ENCODE results near the gene TRPM2.
"Not testable (repeated sequence)": the region's sequence is repeated elsewhere in the genome, so short reads cannot be mapped to it uniquely, and the experiment has no call there.

TRPM2 gene

DNA sequence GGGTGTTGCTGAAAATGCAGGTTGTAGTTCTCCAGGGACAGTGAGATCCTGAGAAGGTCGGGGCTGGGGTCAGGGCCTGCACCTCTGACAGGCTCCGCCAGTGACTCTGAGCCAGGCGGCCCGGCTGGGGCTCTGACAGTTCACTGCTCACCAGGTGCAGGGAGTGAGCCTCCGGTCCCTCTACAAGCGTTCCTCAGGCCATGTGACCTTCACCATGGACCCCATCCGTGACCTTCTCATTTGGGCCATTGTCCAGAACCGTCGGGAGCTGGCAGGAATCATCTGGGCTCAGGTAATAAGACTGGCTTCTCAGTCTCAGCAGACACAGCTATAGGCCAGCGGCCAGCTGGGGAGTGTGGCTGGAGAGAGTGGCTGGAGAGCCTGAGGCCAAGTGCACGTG is 41.8 kb downstream of the TRPM2 start:
- Histone ChIP-seq H3K36me3 (ENCODE audit: control insufficient read depth in 2 of 2, insufficient read depth in 2 of 2, low read length in 2 of 2) (no peaks in the 10 kb centered on the region), H3K4me3 (ENCODE audit: low read length in 2 of 2) (no peak overlapping the region), H3K4me1 (ENCODE audit: control insufficient read depth in 2 of 2, insufficient read depth in 2 of 2, low read length in 2 of 2) (no peaks in the 10 kb centered on the region), H3K27ac (ENCODE audit: low read depth in 2 of 2, low read length in 2 of 2) (no peak overlapping the region), H3K9me3 (ENCODE audit: control insufficient read depth in 2 of 2, low read length in 2 of 2) (no peaks in the 10 kb centered on the region), H3K9ac (ENCODE audit: low read depth in 1 of 2, low read length in 2 of 2) (no peak overlapping the region), H3K27me3 (ENCODE audit: control insufficient read depth in 2 of 2, insufficient read depth in 2 of 2, low read length in 2 of 2) (no peaks in the 10 kb centered on the region)

DNA sequence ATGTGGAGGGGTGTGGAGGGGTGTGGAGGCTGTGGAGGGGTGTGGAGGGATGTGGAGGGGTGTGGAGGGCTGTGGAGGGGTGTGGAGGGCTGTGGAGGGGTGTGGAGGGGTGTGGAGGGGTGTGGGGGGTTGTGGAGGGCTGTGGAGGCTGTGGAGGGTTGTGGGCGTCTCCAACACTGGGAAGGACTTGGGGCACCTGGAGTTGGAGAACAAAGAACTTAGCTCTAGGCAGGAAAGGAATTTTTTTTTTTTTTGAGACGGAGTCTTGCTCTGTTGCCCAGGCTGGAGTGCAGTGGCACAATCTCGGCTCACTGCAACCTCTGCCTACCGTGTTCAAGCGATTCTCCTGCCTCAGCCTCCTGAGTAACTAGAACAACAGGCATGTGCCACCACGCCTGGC is 43.4 kb downstream of the TRPM2 start:
- not testable (repeated sequence) for H3K4me3 ChIP-seq (ENCODE audit: low read length in 2 of 2); H3K27me3 ChIP-seq (ENCODE audit: control insufficient read depth in 2 of 2, insufficient read depth in 2 of 2, low read length in 2 of 2); H3K9me3 ChIP-seq (ENCODE audit: control insufficient read depth in 2 of 2, low read length in 2 of 2); H3K4me1 ChIP-seq (ENCODE audit: control insufficient read depth in 2 of 2, insufficient read depth in 2 of 2, low read length in 2 of 2); H3K9ac ChIP-seq (ENCODE audit: low read depth in 1 of 2, low read length in 2 of 2); H3K36me3 ChIP-seq (ENCODE audit: control insufficient read depth in 2 of 2, insufficient read depth in 2 of 2, low read length in 2 of 2); H3K27ac ChIP-seq (ENCODE audit: low read depth in 2 of 2, low read length in 2 of 2)

DNA sequence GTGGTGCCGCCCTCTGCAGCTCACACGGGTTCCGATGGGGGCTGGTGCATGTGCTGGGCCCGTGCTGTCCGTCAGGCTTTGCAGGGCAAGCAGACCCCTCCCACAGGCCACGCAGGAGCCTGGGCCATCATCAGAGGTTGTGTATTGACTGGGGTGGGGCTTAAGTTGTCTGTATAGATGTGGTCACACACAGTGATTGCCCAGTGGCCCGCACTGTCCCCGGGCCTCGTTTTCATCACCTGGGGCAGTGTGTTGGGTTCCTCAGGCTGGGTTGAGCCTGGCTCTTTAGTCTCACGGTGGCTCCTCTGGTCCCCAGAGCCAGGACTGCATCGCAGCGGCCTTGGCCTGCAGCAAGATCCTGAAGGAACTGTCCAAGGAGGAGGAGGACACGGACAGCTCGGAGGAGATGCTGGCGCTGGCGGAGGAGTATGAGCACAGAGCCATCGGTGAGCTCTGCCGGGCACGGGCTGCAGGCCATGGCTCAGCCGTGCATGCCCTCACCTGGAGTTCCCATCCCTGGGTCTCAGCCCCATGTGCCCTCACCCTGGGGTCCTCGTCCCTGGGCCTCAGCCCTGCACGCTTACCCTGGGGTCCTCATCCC is 44.1 kb downstream of the TRPM2 start:
- Histone ChIP-seq H3K36me3 (ENCODE audit: control insufficient read depth in 2 of 2, insufficient read depth in 2 of 2, low read length in 2 of 2) (no peaks in the 10 kb centered on the region), H3K9ac (ENCODE audit: low read depth in 1 of 2, low read length in 2 of 2) (no peak overlapping the region)

DNA sequence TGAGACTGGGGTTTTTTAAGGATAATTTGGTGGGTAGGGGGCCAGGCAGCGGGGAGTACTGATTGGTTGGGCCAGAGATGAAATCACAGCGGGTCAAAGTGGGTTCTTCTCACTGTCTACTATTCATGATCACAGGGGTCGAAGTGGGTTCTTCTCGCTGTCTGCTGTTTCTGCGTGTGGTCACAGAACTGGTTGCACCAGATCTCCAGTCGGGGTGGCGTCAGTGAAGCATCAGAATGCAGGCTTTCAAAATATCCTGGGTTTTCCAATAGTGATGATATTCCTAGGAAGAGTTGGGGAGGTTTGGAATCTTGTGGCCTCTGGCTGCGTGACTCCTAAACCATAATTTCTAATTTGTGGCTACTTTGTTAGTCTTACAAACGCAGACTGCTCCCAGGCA is 45.1 kb downstream of the TRPM2 start:
- Histone ChIP-seq H3K9me3 (ENCODE audit: control insufficient read depth in 2 of 2, low read length in 2 of 2) (no peaks in the 10 kb centered on the region), H3K27me3 (ENCODE audit: control insufficient read depth in 2 of 2, insufficient read depth in 2 of 2, low read length in 2 of 2) (no peaks in the 10 kb centered on the region), H3K4me1 (ENCODE audit: control insufficient read depth in 2 of 2, insufficient read depth in 2 of 2, low read length in 2 of 2) (no peaks in the 10 kb centered on the region), H3K27ac (ENCODE audit: low read depth in 2 of 2, low read length in 2 of 2) (no peak overlapping the region), H3K36me3 (ENCODE audit: control insufficient read depth in 2 of 2, insufficient read depth in 2 of 2, low read length in 2 of 2) (no peaks in the 10 kb centered on the region), H3K4me3 (ENCODE audit: low read length in 2 of 2) (no peak overlapping the region), H3K9ac (ENCODE audit: low read depth in 1 of 2, low read length in 2 of 2) (no peak overlapping the region)

More for the DNA sequence above, 44.1 kb downstream of the TRPM2 start:
- H3K4me1 ChIP-seq (ENCODE audit: control insufficient read depth in 2 of 2, insufficient read depth in 2 of 2, low read length in 2 of 2) = no peaks in the 10 kb centered on the region
- no peaks in the 10 kb centered on the region for H3K9me3 ChIP-seq (ENCODE audit: control insufficient read depth in 2 of 2, low read length in 2 of 2)
- no peak overlapping the region for H3K4me3 ChIP-seq (ENCODE audit: low read length in 2 of 2)
- H3K27me3 ChIP-seq (ENCODE audit: control insufficient read depth in 2 of 2, insufficient read depth in 2 of 2, low read length in 2 of 2) = no peaks in the 10 kb centered on the region
- no peak overlapping the region for H3K27ac ChIP-seq (ENCODE audit: low read depth in 2 of 2, low read length in 2 of 2)

DNA sequence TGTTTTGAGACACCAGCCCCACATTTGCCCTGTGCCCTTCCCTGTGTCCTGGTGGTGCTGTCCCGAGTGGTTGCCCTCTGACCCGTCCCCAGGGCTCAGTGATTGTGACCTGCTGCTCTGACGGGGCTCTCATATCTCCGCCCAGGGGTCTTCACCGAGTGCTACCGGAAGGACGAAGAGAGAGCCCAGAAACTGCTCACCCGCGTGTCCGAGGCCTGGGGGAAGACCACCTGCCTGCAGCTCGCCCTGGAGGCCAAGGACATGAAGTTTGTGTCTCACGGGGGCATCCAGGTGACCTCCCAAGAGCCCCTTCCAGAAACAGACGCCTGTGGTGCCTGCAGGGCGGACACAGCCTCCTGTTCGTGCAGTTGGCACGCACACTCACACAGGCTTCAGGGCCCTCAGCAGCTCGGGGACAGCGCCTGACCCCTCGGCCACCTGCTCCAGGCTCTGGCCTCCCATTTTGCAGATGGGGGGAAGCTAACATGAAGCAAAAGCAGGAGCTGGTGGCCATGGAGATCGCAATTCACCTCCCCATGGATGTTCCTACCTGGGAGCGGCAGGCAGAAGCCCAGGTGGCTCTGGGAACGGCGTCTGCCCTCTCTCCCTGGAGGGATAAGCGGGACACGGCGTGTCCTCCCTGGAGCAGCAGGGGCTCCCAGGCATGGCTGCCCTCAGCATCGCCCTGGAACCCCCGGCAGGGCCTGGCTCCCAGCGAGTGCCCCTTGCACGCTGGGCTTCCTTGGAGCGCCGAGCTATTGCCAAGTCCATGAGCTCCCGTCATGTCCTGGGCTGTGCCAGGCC is 45.9 kb downstream of the TRPM2 start:
- no peaks in the 10 kb centered on the region for H3K4me1 ChIP-seq (ENCODE audit: control insufficient read depth in 2 of 2, insufficient read depth in 2 of 2, low read length in 2 of 2)
- no peak overlapping the region for H3K9ac ChIP-seq (ENCODE audit: low read depth in 1 of 2, low read length in 2 of 2)
- no peaks in the 10 kb centered on the region for H3K27me3 ChIP-seq (ENCODE audit: control insufficient read depth in 2 of 2, insufficient read depth in 2 of 2, low read length in 2 of 2)
- no peak overlapping the region for H3K27ac ChIP-seq (ENCODE audit: low read depth in 2 of 2, low read length in 2 of 2)
- no peaks in the 10 kb centered on the region for H3K9me3 ChIP-seq (ENCODE audit: control insufficient read depth in 2 of 2, low read length in 2 of 2)
- H3K36me3 ChIP-seq (ENCODE audit: control insufficient read depth in 2 of 2, insufficient read depth in 2 of 2, low read length in 2 of 2) = no peaks in the 10 kb centered on the region
- H3K4me3 ChIP-seq (ENCODE audit: low read length in 2 of 2) = no peak overlapping the region

DNA sequence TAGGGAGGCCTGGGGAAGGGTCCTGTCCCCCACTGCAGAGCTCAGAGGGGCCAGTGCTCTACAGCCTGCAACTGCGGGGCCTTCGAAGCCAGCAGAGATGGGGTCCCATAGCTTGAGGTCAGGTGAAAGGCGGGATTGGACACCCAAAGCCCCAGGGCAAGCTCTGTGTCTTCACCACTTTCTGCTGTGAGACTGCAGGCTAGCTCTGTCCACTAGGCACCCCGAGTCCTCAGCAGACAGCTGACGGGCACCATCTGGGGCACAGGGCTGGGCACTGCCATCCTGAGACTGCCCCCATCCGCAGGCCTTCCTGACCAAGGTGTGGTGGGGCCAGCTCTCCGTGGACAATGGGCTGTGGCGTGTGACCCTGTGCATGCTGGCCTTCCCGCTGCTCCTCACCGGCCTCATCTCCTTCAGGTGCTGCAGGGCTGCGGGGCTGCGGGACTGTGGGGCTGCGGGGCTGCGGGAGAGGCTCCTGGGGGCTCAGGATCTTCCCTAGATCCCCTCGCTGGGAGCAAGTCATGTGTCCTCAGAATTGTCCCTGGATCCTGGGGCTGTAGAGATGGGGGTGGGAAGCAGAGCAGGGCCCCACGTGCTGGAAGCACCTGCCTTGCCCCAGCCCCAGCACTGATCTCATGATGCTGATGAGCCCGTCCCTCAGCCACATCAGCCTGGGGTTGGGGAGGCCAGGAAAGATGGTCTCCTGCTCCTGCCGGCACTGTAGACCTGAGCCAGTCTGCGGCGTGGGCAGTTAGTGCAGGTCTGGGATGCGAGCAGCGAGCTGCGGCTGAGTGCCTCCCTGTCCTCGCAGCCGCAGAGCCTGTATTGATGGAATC is 46.8 kb downstream of the TRPM2 start:
- Histone ChIP-seq H3K9ac (ENCODE audit: low read depth in 1 of 2, low read length in 2 of 2) (no peak overlapping the region), H3K27ac (ENCODE audit: low read depth in 2 of 2, low read length in 2 of 2) (no peak overlapping the region), H3K9me3 (ENCODE audit: control insufficient read depth in 2 of 2, low read length in 2 of 2) (no peaks in the 10 kb centered on the region), H3K4me1 (ENCODE audit: control insufficient read depth in 2 of 2, insufficient read depth in 2 of 2, low read length in 2 of 2) (no peaks in the 10 kb centered on the region), H3K36me3 (ENCODE audit: control insufficient read depth in 2 of 2, insufficient read depth in 2 of 2, low read length in 2 of 2) (no peaks in the 10 kb centered on the region), H3K27me3 (ENCODE audit: control insufficient read depth in 2 of 2, insufficient read depth in 2 of 2, low read length in 2 of 2) (no peaks in the 10 kb centered on the region), H3K4me3 (ENCODE audit: low read length in 2 of 2) (no peak overlapping the region)

DNA sequence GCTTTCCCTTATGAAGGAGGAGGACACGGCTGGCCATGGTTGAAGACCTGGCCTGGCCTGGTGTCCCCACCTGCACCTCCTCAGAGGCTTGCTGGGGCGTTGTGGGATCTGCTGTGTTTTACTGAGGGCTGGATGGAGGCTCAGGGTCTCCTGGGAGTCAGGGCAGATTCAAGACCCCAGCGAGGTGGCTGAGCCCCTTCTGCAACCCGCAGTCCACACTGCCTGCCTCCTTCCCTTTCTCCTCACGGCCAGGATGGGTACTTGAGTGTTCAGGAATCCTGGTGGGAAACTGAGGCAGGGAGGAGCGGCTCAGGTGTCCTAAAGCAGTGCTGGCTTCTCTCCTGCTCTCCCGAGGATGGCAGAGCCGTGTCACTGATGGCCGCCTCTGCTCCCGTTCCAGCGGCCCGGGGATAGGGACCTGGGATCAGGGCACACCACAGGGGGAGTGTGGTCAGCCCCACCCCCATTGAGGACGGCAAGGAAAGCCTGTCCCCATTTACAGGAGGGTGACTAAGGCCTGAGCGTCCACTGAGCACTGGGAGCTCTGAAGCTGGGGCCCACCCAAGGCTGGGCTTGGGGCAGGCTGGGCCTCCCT is 47.5 kb downstream of the TRPM2 start:
- no peak overlapping the region for H3K4me3 ChIP-seq (ENCODE audit: low read length in 2 of 2)
- no peaks in the 10 kb centered on the region for H3K36me3 ChIP-seq (ENCODE audit: control insufficient read depth in 2 of 2, insufficient read depth in 2 of 2, low read length in 2 of 2)
- no peaks in the 10 kb centered on the region for H3K27me3 ChIP-seq (ENCODE audit: control insufficient read depth in 2 of 2, insufficient read depth in 2 of 2, low read length in 2 of 2)
- H3K4me1 ChIP-seq (ENCODE audit: control insufficient read depth in 2 of 2, insufficient read depth in 2 of 2, low read length in 2 of 2) = no peaks in the 10 kb centered on the region
- no peak overlapping the region for H3K9ac ChIP-seq (ENCODE audit: low read depth in 1 of 2, low read length in 2 of 2)
- no peaks in the 10 kb centered on the region for H3K9me3 ChIP-seq (ENCODE audit: control insufficient read depth in 2 of 2, low read length in 2 of 2)
- no peak overlapping the region for H3K27ac ChIP-seq (ENCODE audit: low read depth in 2 of 2, low read length in 2 of 2)

DNA sequence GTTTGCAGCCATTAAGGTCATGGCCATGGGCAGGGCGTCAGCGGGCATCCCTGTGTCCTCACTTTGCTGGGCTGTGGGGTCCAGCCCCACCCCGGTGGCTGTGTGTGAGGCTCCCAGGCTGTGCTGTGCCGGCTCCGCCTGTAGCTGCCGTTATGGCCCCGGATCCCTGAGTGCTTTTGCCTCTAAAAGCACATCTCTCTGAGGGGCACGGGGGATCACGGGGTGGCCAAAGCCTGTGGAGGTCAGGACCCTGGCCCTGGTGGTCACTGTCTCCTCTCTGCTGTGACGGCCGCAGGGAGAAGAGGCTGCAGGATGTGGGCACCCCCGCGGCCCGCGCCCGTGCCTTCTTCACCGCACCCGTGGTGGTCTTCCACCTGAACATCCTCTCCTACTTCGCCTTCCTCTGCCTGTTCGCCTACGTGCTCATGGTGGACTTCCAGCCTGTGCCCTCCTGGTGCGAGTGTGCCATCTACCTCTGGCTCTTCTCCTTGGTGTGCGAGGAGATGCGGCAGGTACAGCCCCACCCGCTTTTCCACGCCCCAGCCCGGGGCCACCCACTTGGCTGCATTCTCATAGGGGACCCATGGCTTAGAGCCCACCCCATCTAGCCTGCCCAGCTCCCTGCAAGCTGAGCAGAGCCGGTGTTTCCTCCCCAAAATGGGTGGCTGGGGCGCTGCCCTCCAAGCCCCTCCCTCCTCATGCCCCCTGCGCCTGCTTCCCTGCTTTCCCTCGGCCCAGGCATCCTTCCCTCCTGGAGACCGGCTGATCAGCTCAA is 48.2 kb downstream of the TRPM2 start:
- no peak overlapping the region for H3K9ac ChIP-seq (ENCODE audit: low read depth in 1 of 2, low read length in 2 of 2)
- H3K4me3 ChIP-seq (ENCODE audit: low read length in 2 of 2) = no peak overlapping the region
- no peaks in the 10 kb centered on the region for H3K9me3 ChIP-seq (ENCODE audit: control insufficient read depth in 2 of 2, low read length in 2 of 2)
- no peak overlapping the region for H3K27ac ChIP-seq (ENCODE audit: low read depth in 2 of 2, low read length in 2 of 2)
- H3K27me3 ChIP-seq (ENCODE audit: control insufficient read depth in 2 of 2, insufficient read depth in 2 of 2, low read length in 2 of 2) = no peaks in the 10 kb centered on the region
- no peaks in the 10 kb centered on the region for H3K36me3 ChIP-seq (ENCODE audit: control insufficient read depth in 2 of 2, insufficient read depth in 2 of 2, low read length in 2 of 2)
- H3K4me1 ChIP-seq (ENCODE audit: control insufficient read depth in 2 of 2, insufficient read depth in 2 of 2, low read length in 2 of 2) = no peaks in the 10 kb centered on the region

DNA sequence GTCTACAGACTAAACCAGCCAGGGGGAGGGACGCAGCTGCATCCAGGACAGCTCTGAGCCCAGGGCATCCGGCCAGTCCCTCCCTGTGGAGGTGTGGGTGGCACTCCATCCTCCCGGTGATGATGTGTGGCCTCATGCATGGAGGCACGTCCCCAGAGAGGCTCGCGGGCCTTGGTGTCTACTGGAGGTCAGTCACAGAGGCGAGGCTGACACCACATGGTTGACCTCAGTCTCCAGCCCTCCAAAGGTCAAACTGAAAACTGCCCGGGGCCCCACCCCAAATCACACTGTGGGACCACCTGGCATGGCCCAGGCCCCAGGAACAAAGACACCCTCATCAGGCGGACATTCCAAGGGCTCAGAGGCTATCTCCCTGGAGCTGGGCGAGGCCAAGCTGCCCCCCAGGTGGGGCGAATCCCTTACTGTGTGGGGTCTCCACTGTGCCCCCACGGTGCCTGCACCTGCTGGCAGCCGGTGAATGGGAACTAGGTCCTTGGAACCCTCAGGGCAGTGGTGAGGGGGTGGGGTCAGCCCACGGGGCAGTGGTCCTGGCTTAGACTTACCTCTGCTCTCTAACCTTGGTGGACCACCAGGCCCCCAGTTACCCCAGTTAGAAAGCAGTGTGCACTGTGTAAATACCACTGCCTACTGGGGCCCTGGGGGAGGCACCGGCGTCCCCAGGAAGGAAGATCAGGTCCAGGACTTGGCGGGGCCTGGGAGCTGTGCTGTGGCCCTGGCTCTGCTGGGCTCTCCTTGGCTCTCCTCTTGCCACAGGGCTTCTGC is 49.1 kb downstream of the TRPM2 start:
- no peaks in the 10 kb centered on the region for H3K4me1 ChIP-seq (ENCODE audit: control insufficient read depth in 2 of 2, insufficient read depth in 2 of 2, low read length in 2 of 2)
- H3K36me3 ChIP-seq (ENCODE audit: control insufficient read depth in 2 of 2, insufficient read depth in 2 of 2, low read length in 2 of 2) = no peaks in the 10 kb centered on the region
- no peak overlapping the region for H3K27ac ChIP-seq (ENCODE audit: low read depth in 2 of 2, low read length in 2 of 2)
- no peak overlapping the region for H3K9ac ChIP-seq (ENCODE audit: low read depth in 1 of 2, low read length in 2 of 2)
- H3K4me3 ChIP-seq (ENCODE audit: low read length in 2 of 2) = no peak overlapping the region
- H3K9me3 ChIP-seq (ENCODE audit: control insufficient read depth in 2 of 2, low read length in 2 of 2) = no peaks in the 10 kb centered on the region
- H3K27me3 ChIP-seq (ENCODE audit: control insufficient read depth in 2 of 2, insufficient read depth in 2 of 2, low read length in 2 of 2) = no peaks in the 10 kb centered on the region

Measured in mucosa of rectum (tissue), 2 donors.